Measurements from ENCODE around the gene COL6A5. TPM values are rescaled to one million over a fixed set of nuclear protein-coding genes. Genes with fewer than 3 reads are reported as not detected.

The COL6A5 gene
- total RNA-seq, 1 donor = not detected

DNA sequence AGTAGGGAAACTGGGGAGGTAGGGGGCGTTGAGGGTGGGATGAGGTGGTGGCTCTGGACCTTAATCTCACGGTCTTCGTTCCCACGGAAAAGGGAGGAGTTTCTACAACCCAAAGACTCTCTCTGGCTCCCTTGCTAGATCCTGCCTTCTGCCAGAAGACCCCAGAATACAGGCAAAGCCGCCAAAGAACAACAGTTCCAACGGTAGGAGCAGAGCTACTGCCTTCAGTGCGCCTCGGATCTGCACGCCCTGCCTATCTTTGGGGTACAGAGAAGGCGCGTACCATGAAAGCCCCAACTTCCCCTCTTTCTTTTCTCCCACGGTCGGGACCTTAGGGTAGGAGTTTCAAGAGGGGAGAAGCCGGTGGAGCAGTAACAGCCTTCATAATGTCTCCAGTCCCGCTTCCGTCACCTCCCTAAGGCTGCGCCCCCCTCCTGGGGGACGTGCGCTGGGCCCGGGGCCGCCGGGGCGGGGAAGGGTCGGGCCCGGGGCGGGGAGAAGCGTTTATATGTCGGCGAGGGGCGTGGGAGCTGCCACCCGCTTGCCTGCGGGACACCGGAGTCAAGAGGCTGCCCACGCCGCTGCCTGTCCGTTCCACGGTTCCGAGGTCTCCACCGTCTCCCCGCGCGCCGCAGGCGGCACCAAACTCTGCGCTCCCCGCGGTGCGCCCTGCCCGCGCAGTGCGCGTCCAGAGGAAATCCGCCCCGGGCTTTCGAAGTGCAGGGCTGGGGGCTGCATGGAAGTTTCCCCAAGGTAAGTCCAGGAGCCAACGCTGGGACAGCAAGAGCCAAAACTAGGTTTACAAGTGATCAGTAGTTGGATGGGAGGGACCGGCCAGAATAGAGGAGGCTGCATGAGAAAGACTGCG lies 171.4 kb downstream of the COL6A5 start, which contains the start of gene COL6A6:
COL6A6 (plus strand) TSS at position 533 of the 868 bp plus-strand sequence. CDS start 43,188 bp downstream, outside the sequence.
- Histone ChIP-seq H3K27ac (ENCODE audit: low read depth, low read length) (no peak within 1 kb of the TSS), H4K20me1 (ENCODE audit: insufficient read depth, low read length) (no peaks in the 10 kb centered on the region), H3K36me3 (ENCODE audit: insufficient read depth, low read length) (no peaks in the 10 kb centered on the region), H3K4me3 (ENCODE audit: insufficient read depth, low read length) (no peak within 1 kb of the TSS), H3K4me2 (ENCODE audit: insufficient read depth, low read length) (no peak within 1 kb of the TSS), H3K9me3 (ENCODE audit: low read depth, low read length) (no peaks in the 10 kb centered on the region), H3K4me1 (ENCODE audit: insufficient read depth, low read length) (no peaks in the 10 kb centered on the region), H2AFZ (ENCODE audit: low read length) (no peak within 1 kb of the TSS), H3K27me3 (ENCODE audit: insufficient read depth, low read length) (peaks cover 3% of the 10 kb centered on the region), H3K79me2 (ENCODE audit: insufficient read depth, low read length) (no peaks in the 10 kb centered on the region)
- TF ChIP-seq, protein P1, sequence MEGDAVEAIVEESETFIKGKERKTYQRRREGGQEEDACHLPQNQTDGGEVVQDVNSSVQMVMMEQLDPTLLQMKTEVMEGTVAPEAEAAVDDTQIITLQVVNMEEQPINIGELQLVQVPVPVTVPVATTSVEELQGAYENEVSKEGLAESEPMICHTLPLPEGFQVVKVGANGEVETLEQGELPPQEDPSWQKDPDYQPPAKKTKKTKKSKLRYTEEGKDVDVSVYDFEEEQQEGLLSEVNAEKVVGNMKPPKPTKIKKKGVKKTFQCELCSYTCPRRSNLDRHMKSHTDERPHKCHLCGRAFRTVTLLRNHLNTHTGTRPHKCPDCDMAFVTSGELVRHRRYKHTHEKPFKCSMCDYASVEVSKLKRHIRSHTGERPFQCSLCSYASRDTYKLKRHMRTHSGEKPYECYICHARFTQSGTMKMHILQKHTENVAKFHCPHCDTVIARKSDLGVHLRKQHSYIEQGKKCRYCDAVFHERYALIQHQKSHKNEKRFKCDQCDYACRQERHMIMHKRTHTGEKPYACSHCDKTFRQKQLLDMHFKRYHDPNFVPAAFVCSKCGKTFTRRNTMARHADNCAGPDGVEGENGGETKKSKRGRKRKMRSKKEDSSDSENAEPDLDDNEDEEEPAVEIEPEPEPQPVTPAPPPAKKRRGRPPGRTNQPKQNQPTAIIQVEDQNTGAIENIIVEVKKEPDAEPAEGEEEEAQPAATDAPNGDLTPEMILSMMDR (IDR thresholded peaks at IDR 0.05; ENCODE audit: extremely low read depth, low read depth, low read length) = no peak
- no peak for DNase-seq (ENCODE audit: insufficient read length, low spot score, missing footprints)

DNA sequence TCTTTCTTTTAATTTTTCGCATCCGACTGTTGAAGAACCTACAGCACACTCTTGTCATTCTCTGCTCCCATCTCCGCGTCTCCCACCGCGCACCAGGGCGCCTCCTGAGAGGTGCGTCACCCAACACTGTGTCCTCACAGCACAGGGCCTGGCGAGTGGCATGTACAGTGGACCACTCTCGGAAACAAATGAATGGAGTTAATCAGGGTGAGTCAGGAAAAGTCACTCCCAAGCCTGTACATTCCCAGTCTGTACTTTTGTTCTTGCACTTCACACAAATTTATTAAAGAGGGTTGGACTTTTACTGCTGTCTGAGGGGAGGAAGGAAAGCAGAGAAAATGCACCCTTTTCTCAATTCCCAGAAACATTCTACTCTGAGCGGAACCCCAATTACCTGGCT lies 172.1 kb downstream of the COL6A5 start:
- peak; percentile 50 for DNase-seq (ENCODE audit: insufficient read length, low spot score, missing footprints)
- H3K27ac ChIP-seq (ENCODE audit: low read depth, low read length) = no peak overlapping the region
- peaks cover 3% of the 10 kb centered on the region for H3K27me3 ChIP-seq (ENCODE audit: insufficient read depth, low read length)
- no peaks in the 10 kb centered on the region for H3K79me2 ChIP-seq (ENCODE audit: insufficient read depth, low read length)
- H2AFZ ChIP-seq (ENCODE audit: low read length) = no peak overlapping the region
- TF ChIP-seq, protein P1 (IDR thresholded peaks at IDR 0.05; ENCODE audit: extremely low read depth, low read depth, low read length) = no peak
- H3K4me3 ChIP-seq (ENCODE audit: insufficient read depth, low read length) = no peak overlapping the region
- H3K9me3 ChIP-seq (ENCODE audit: low read depth, low read length) = no peaks in the 10 kb centered on the region
- no peaks in the 10 kb centered on the region for H4K20me1 ChIP-seq (ENCODE audit: insufficient read depth, low read length)
- no peaks in the 10 kb centered on the region for H3K36me3 ChIP-seq (ENCODE audit: insufficient read depth, low read length)
- no peak overlapping the region for H3K4me2 ChIP-seq (ENCODE audit: insufficient read depth, low read length)
- H3K4me1 ChIP-seq (ENCODE audit: insufficient read depth, low read length) = no peaks in the 10 kb centered on the region

DNA sequence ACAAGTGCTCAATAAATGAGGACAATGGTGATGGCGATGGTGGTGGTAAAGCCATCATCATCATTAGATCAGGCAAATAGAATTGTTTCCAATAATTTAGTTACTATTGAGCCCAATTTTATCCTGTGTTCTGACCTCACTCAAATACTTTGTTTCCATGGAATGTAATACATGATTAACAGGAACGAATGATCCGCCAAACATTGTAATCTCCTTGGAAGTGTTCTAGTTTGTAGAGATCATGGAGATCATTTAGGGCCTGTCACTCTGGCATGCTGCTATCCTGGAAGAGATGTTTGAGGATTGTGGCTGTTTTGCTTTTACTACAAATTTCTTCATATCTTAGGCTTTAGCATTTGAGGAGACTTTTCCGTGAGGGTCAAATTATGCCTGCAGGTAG lies 174.3 kb downstream of the COL6A5 start:
- Histone ChIP-seq H3K79me2 (ENCODE audit: insufficient read depth, low read length) (no peaks in the 10 kb centered on the region), H3K27me3 (ENCODE audit: insufficient read depth, low read length) (peaks cover 3% of the 10 kb centered on the region), H4K20me1 (ENCODE audit: insufficient read depth, low read length) (no peaks in the 10 kb centered on the region), H3K4me2 (ENCODE audit: insufficient read depth, low read length) (no peak overlapping the region), H3K9me3 (ENCODE audit: low read depth, low read length) (no peaks in the 10 kb centered on the region), H3K4me3 (ENCODE audit: insufficient read depth, low read length) (no peak overlapping the region), H3K4me1 (ENCODE audit: insufficient read depth, low read length) (no peaks in the 10 kb centered on the region), H2AFZ (ENCODE audit: low read length) (no peak overlapping the region), H3K27ac (ENCODE audit: low read depth, low read length) (no peak overlapping the region), H3K36me3 (ENCODE audit: insufficient read depth, low read length) (no peaks in the 10 kb centered on the region)
- TF ChIP-seq, protein P1 (IDR thresholded peaks at IDR 0.05; ENCODE audit: extremely low read depth, low read depth, low read length) = no peak
- peak; percentile 49 for DNase-seq (ENCODE audit: insufficient read length, low spot score, missing footprints)

DNA sequence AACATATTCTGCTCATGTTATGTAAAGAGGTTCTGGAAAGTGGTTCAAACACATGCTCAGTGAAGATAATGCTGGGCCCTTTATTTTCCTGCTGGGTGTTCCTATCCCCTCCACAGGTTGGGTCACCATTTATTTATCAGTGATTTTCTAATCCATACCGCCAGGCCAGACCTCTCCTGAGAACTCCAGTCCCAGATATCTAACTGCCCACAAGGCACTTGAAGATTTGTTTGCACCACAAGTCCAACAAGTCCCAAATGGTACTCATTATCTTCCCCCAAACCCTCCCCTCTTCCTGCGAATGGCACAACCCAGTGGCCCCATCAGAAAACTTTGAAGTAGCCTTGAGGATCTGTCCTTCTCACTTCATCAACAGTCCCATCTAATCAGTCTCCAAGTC lies 176.9 kb downstream of the COL6A5 start:
- Histone ChIP-seq H4K20me1 (ENCODE audit: insufficient read depth, low read length) (no peaks in the 10 kb centered on the region), H3K79me2 (ENCODE audit: insufficient read depth, low read length) (no peaks in the 10 kb centered on the region), H3K4me3 (ENCODE audit: insufficient read depth, low read length) (no peak overlapping the region), H3K27me3 (ENCODE audit: insufficient read depth, low read length) (no peaks in the 10 kb centered on the region), H2AFZ (ENCODE audit: low read length) (no peak overlapping the region), H3K9me3 (ENCODE audit: low read depth, low read length) (no peaks in the 10 kb centered on the region), H3K36me3 (ENCODE audit: insufficient read depth, low read length) (no peaks in the 10 kb centered on the region), H3K4me1 (ENCODE audit: insufficient read depth, low read length) (no peaks in the 10 kb centered on the region), H3K27ac (ENCODE audit: low read depth, low read length) (no peak overlapping the region), H3K4me2 (ENCODE audit: insufficient read depth, low read length) (no peak overlapping the region)
- TF ChIP-seq, protein P1 (IDR thresholded peaks at IDR 0.05; ENCODE audit: extremely low read depth, low read depth, low read length) = no peak
- DNase-seq (ENCODE audit: insufficient read length, low spot score, missing footprints) = no peak
